ENCODE data around the gene ROGDI.

The ROGDI gene

GRCh38 chr16:4780235-4780634 is 22.2 kb downstream of the ROGDI start:
- Histone ChIP-seq H3K4me1 (ENCODE audit: low read length) (no peaks in the 10 kb centered on the region), H3K9ac (ENCODE audit: low read length) (no peak overlapping the region), H2AFZ (ENCODE audit: low read length) (no peak overlapping the region), H3F3A (ENCODE audit: insufficient read depth, low read length) (no peaks in the 10 kb centered on the region), H3K27ac (ENCODE audit: low read length) (no peak overlapping the region), H3K4me2 (ENCODE audit: low read depth, low read length) (no peak overlapping the region), H3K9me2 (replicated peaks; ENCODE audit: insufficient read depth, low read length) (no peaks in the 10 kb centered on the region), H3K4me3 (ENCODE audit: low read length) (no peak overlapping the region), H3K79me2 (ENCODE audit: low read length) (no peaks in the 10 kb centered on the region), H3K9me3 (replicated peaks; ENCODE audit: insufficient read depth, low read length) (no peaks in the 10 kb centered on the region), H3K27me3 (replicated peaks; ENCODE audit: insufficient read depth, low read length) (0 out of 2 replicates have a peak, but pooled peaks cover 1% of the 10 kb centered on the region), H3K36me3 (replicated peaks; ENCODE audit: insufficient read depth, low read length) (no peaks in the 10 kb centered on the region), H4K20me1 (ENCODE audit: insufficient read depth, low read length) (no peaks in the 10 kb centered on the region)
- TF ChIP-seq, protein P1, sequence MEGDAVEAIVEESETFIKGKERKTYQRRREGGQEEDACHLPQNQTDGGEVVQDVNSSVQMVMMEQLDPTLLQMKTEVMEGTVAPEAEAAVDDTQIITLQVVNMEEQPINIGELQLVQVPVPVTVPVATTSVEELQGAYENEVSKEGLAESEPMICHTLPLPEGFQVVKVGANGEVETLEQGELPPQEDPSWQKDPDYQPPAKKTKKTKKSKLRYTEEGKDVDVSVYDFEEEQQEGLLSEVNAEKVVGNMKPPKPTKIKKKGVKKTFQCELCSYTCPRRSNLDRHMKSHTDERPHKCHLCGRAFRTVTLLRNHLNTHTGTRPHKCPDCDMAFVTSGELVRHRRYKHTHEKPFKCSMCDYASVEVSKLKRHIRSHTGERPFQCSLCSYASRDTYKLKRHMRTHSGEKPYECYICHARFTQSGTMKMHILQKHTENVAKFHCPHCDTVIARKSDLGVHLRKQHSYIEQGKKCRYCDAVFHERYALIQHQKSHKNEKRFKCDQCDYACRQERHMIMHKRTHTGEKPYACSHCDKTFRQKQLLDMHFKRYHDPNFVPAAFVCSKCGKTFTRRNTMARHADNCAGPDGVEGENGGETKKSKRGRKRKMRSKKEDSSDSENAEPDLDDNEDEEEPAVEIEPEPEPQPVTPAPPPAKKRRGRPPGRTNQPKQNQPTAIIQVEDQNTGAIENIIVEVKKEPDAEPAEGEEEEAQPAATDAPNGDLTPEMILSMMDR (IDR thresholded peaks at IDR 0.05; ENCODE audit: low read length): no peak
- TF ChIP-seq EZH2 (optimal IDR thresholded peaks at IDR 0.05; ENCODE audit: low read depth, low read length) (no peak), EZH2phosphoT487 (IDR thresholded peaks at IDR 0.05; ENCODE audit: low read length) (no peak)
- DNase-seq: no peak

DNA sequence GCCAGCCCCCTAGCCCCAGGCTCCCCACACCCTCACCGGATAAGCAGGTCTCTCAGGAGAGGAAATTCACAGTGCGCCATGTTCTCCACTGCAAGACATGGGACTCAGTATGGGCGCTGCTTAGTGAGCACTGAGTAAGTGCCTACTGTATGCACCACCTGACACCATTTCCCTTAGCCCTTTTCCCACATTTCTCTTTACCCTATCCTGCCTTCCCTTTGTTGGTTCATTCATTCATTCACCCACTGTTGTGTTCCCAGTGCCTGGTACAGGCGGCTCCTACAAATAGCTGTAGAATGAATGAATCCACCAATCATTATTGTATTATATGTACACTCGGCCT is 24.4 kb downstream of the ROGDI start:
- H3K4me3 ChIP-seq (ENCODE audit: low read length): no peak overlapping the region
- no peak for TF ChIP-seq EZH2 (optimal IDR thresholded peaks at IDR 0.05; ENCODE audit: low read depth, low read length)
- TF ChIP-seq, protein P1 (IDR thresholded peaks at IDR 0.05; ENCODE audit: low read length): no peak
- no peak for TF ChIP-seq EZH2phosphoT487 (IDR thresholded peaks at IDR 0.05; ENCODE audit: low read length)
- no peak for DNase-seq

DNA sequence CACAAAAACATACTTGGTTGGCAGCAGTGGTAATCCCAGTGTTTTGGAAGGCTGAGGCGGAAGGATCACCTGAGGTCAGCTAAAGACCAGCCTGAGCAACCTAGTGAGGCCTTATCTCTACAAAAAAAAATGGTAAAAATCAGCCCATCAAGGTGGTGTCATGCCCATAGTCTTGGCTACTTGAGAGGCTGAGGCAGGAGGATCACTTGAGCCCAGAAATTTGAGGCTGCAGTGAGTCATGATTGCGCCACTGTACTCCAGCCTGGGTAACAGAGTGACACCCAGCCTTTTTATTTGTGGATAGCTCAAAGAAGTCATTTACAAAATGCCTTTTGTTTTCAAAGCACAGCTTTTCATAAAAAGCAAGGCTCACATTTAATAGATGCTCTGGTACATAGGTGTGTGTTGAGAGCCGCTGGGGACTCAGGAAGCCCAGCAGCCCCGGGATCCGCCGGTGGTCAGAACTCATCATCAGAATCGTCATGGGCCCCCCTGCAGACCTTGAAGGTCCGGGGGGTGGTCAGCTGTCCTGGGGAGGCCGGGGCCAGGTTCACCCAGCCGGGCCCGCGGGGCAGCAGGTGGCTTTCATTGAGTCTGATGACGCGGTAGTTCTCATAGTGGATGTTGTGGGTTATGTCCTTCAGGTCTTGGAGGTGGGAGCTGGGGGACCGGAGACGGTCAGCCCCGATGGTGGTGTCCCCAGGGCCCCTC is 24.9 kb downstream of the ROGDI start:
- Histone ChIP-seq H2AFZ (ENCODE audit: low read length) (no peak overlapping the region), H3K9me2 (replicated peaks; ENCODE audit: insufficient read depth, low read length) (no peaks in the 10 kb centered on the region), H3K27me3 (replicated peaks; ENCODE audit: insufficient read depth, low read length) (0 out of 2 replicates have a peak, but pooled peaks cover 5% of the 10 kb centered on the region), H3K79me2 (ENCODE audit: low read length) (no peaks in the 10 kb centered on the region), H3K9ac (ENCODE audit: low read length) (no peak overlapping the region), H3K27ac (ENCODE audit: low read length) (no peak overlapping the region), H3K36me3 (replicated peaks; ENCODE audit: insufficient read depth, low read length) (no peaks in the 10 kb centered on the region), H4K20me1 (ENCODE audit: insufficient read depth, low read length) (no peaks in the 10 kb centered on the region), H3F3A (ENCODE audit: insufficient read depth, low read length) (no peaks in the 10 kb centered on the region), H3K4me3 (ENCODE audit: low read length) (no peak overlapping the region), H3K4me2 (ENCODE audit: low read depth, low read length) (no peak overlapping the region), H3K9me3 (replicated peaks; ENCODE audit: insufficient read depth, low read length) (no peaks in the 10 kb centered on the region), H3K4me1 (ENCODE audit: low read length) (no peaks in the 10 kb centered on the region)
- no peak for DNase-seq
- TF ChIP-seq, protein P1 (IDR thresholded peaks at IDR 0.05; ENCODE audit: low read length): no peak
- no peak for TF ChIP-seq EZH2phosphoT487 (IDR thresholded peaks at IDR 0.05; ENCODE audit: low read length)
- TF ChIP-seq EZH2 (optimal IDR thresholded peaks at IDR 0.05; ENCODE audit: low read depth, low read length): no peak

More for the DNA sequence above, 24.4 kb downstream of the ROGDI start:
- Histone ChIP-seq H2AFZ (ENCODE audit: low read length) (no peak overlapping the region), H3K27me3 (replicated peaks; ENCODE audit: insufficient read depth, low read length) (0 out of 2 replicates have a peak, but pooled peaks cover 5% of the 10 kb centered on the region), H3K79me2 (ENCODE audit: low read length) (no peaks in the 10 kb centered on the region), H4K20me1 (ENCODE audit: insufficient read depth, low read length) (no peaks in the 10 kb centered on the region), H3K36me3 (replicated peaks; ENCODE audit: insufficient read depth, low read length) (no peaks in the 10 kb centered on the region), H3K9me3 (replicated peaks; ENCODE audit: insufficient read depth, low read length) (no peaks in the 10 kb centered on the region), H3K9me2 (replicated peaks; ENCODE audit: insufficient read depth, low read length) (no peaks in the 10 kb centered on the region), H3K4me2 (ENCODE audit: low read depth, low read length) (no peak overlapping the region), H3K4me1 (ENCODE audit: low read length) (no peaks in the 10 kb centered on the region), H3K27ac (ENCODE audit: low read length) (no peak overlapping the region), H3K9ac (ENCODE audit: low read length) (no peak overlapping the region), H3F3A (ENCODE audit: insufficient read depth, low read length) (no peaks in the 10 kb centered on the region)

Data from MM.1S (cell line).